ENCODE results near the gene NDUFB8. TPM values are rescaled to one million over a fixed set of nuclear protein-coding genes. Genes with fewer than 3 reads are reported as not detected.

NDUFB8 gene
- total RNA-seq, 3 donors from 2014 or later: 169 to 222 (median 202) TPM

DNA sequence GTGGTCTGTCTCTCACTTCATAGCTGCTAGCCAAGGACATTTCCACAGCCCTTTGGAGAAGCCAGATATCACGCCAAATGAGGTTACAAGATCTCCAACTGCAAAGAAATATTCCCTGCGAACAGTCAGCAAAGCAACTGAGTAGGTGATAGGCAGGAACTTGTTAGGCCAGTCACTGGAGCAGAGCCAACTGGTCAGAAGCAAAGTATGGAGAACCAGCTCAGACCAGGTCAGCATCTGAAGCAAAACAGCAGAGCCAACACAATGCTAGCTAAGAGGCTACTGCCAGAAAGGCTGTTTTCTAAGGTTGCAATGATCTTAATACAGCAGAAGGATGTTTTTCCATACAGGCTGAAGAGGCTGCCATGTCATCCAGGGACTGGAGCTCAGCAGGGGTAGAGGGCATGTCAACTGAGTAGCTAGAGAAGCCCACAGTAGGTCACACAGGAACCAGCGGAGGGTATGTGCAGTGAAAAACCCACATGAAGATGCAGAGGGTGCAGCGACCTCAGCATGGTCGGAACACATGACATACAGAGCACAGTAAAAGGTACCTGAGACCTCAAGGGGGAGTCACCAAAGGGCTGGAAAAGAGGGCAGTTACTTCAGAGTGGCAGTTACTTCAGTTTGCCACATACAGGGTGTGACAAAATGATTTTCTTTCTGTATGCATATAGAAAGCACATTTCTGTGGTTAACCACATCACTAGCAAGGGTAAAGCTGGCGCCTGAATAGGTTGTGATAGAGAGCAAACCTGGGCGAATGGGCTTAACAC lies 18.9 kb downstream of the NDUFB8 start:
- TF ChIP-seq, protein P1, sequence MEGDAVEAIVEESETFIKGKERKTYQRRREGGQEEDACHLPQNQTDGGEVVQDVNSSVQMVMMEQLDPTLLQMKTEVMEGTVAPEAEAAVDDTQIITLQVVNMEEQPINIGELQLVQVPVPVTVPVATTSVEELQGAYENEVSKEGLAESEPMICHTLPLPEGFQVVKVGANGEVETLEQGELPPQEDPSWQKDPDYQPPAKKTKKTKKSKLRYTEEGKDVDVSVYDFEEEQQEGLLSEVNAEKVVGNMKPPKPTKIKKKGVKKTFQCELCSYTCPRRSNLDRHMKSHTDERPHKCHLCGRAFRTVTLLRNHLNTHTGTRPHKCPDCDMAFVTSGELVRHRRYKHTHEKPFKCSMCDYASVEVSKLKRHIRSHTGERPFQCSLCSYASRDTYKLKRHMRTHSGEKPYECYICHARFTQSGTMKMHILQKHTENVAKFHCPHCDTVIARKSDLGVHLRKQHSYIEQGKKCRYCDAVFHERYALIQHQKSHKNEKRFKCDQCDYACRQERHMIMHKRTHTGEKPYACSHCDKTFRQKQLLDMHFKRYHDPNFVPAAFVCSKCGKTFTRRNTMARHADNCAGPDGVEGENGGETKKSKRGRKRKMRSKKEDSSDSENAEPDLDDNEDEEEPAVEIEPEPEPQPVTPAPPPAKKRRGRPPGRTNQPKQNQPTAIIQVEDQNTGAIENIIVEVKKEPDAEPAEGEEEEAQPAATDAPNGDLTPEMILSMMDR (IDR thresholded peaks at IDR 0.05): no peak
- Histone ChIP-seq H3K9me3 (no peaks in the 10 kb centered on the region), H3K36me3 (ENCODE audit: low read depth) (peaks cover 4% of the 10 kb centered on the region), H3K4me1 (ENCODE audit: low read depth) (no peaks in the 10 kb centered on the region), H3K4me3 (no peak overlapping the region)
- ATAC-seq (peak; percentile 69), DNase-seq (no peak)
- intact Hi-C loops (cut with DNase I, micrococcal nuclease): no loop called here

DNA sequence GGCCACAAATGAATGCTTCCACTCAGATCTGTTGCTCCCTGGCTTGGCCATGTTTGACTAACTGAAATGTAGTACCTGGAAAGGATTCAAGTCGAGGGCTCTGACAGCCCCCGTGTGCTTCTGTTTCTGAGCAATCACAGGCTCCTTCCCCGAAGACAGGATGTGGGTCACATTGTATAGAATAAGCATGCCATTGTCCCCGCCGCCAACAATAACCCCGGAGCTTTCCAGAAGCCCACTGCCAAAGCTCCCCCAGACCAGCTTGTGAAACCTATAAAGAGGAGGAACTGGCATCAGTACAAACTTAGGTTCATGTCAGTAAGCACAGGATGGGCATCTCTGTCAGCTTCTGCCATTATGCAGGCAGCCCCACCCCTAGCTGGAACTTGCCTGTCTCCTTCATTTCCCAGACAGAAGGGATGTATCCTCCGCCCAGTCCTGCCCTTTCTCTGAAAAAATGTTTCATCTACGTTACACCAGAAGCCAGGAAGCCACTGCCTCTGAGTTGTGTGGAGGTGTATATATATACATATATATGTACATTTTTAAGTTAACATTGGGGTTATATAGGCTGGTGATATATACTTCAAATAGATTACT lies 20.3 kb downstream of the NDUFB8 start:
- peak; percentile 45 for ATAC-seq
- no peaks in the 10 kb centered on the region for H3K9me3 ChIP-seq
- TF ChIP-seq, protein P1 (IDR thresholded peaks at IDR 0.05): no peak
- intact Hi-C loops (cut with DNase I, micrococcal nuclease): no loop called here
- no peak for DNase-seq
- H3K36me3 ChIP-seq (ENCODE audit: low read depth): peaks cover 4% of the 10 kb centered on the region
- no peaks in the 10 kb centered on the region for H3K4me1 ChIP-seq (ENCODE audit: low read depth)
- H3K4me3 ChIP-seq: no peak overlapping the region

DNA sequence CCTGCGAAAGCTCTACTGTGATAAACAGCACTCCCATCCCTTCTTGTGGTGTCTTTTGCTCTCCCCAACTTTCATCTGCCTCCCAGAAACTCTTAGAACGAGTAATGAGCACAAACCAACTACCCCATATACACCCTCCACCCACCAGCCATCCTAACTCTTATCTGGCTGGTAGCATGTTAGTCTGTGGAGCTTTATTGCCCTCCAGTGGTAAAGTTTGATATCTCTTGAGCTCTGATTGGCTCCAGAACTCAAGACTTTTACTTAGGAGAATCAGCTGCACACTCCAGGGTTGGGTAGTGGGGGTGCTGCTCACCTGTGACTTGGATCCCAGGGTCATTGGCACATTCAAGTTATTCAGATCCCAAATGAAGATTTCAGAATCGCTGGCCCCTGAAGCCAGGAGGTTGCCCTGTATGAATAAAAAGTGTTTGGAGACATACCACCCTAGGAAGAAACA lies 20.9 kb downstream of the NDUFB8 start:
- intact Hi-C loops (cut with DNase I, micrococcal nuclease): no loop called here
- H3K36me3 ChIP-seq (ENCODE audit: low read depth): peaks cover 4% of the 10 kb centered on the region
- H3K4me1 ChIP-seq (ENCODE audit: low read depth): no peaks in the 10 kb centered on the region
- TF ChIP-seq, protein P1 (IDR thresholded peaks at IDR 0.05): no peak
- H3K9me3 ChIP-seq: no peaks in the 10 kb centered on the region
- ATAC-seq (peak; percentile 76), DNase-seq (peak in 1 of 3 donors; percentile 33)
- H3K4me3 ChIP-seq: no peak overlapping the region

DNA sequence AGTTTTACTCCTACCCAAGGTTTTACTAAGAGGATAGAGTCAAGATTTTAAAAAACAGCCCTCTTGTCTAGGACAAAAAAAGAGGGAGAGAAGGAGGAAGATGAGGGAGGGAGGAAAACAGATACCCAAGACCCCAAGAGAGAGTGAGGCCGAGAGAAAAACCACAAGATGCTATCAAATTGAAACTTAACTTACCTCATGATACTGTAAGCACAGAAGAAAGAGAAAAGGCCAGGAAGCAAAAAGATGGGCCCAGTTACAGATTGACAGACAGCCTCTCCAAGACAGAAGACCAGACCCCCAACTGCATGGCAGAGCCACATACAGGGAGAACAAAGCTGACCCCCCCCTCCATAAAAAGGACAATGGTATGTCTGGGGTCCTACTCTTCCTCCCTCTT lies 21.4 kb downstream of the NDUFB8 start:
- TF ChIP-seq, protein P1 (IDR thresholded peaks at IDR 0.05): no peak
- ATAC-seq (no peak), DNase-seq (no peak)
- no peak overlapping the region for H3K4me3 ChIP-seq
- intact Hi-C loops (cut with DNase I, micrococcal nuclease): no loop called here
- H3K9me3 ChIP-seq: no peaks in the 10 kb centered on the region
- H3K36me3 ChIP-seq (ENCODE audit: low read depth): peaks cover 4% of the 10 kb centered on the region
- no peaks in the 10 kb centered on the region for H3K4me1 ChIP-seq (ENCODE audit: low read depth)

DNA sequence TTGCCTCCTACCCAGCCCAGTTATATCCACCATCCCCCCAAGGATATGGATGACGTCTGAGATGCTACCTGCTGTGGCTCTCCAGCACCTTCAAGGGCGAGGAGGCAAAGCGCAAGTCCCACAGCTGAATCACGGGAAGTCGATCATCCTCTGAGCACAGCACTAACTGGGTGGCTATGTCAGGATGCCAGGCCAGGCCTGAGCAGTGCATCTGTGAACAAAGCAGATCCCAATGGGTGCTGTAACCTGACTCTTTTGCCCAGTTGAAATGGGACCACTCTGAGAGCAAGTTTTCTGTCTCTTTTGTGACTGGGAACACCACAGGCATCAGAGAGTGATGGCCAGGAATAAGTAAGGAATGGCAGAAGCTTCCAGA lies 22.3 kb downstream of the NDUFB8 start:
- no peaks in the 10 kb centered on the region for H3K4me1 ChIP-seq (ENCODE audit: low read depth)
- no peaks in the 10 kb centered on the region for H3K9me3 ChIP-seq
- DNase-seq: no peak
- H3K4me3 ChIP-seq: no peak overlapping the region
- intact Hi-C loops (cut with DNase I, micrococcal nuclease): no loop called here
- no peak for ATAC-seq
- H3K36me3 ChIP-seq (ENCODE audit: low read depth): peaks cover 4% of the 10 kb centered on the region
- TF ChIP-seq, protein P1 (IDR thresholded peaks at IDR 0.05): no peak
